ENCODE data around the gene CEP128. TPM values are rescaled to one million over a fixed set of nuclear protein-coding genes. Genes with fewer than 3 reads are reported as not detected.

CEP128 gene
- total RNA-seq, 4 donors from 2014 or later = 3.8 to 12.0 (median 6.0) TPM

DNA sequence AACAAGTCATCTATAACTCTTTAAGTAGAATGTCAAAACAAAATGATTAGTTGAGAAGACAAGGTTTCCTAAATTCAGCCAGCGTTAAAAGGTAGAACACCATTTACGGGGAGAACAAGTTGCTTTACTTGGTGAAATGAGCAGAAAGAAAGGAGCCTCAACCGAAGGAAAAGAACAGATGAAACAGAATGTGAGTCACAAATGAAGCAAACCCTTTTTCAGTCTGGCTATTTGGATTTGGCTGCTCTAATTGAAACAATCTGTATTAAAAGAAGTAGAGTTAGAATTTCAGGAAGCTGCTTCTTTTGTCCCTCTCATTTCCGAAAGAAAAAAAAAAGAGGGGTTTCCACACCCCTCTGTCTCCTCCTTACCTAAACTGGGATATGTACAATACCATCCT is 34.6 kb downstream of the CEP128 start:
- no peaks in the 10 kb centered on the region for H3K27me3 ChIP-seq
- 90% methylated on average over 4 of the region's 4 CpGs for WGBS, 2 donors (ENCODE audit: low coverage in 1 of 2)
- no peaks in the 10 kb centered on the region for H3K4me1 ChIP-seq
- H3K9me3 ChIP-seq = no peaks in the 10 kb centered on the region
- TF ChIP-seq EP300 (IDR thresholded peaks at IDR 0.05) (no peak), POLR2AphosphoS5 (IDR thresholded peaks at IDR 0.05) (no peak), POLR2A (IDR thresholded peaks at IDR 0.05) (no peak)
- TF ChIP-seq, protein P1, sequence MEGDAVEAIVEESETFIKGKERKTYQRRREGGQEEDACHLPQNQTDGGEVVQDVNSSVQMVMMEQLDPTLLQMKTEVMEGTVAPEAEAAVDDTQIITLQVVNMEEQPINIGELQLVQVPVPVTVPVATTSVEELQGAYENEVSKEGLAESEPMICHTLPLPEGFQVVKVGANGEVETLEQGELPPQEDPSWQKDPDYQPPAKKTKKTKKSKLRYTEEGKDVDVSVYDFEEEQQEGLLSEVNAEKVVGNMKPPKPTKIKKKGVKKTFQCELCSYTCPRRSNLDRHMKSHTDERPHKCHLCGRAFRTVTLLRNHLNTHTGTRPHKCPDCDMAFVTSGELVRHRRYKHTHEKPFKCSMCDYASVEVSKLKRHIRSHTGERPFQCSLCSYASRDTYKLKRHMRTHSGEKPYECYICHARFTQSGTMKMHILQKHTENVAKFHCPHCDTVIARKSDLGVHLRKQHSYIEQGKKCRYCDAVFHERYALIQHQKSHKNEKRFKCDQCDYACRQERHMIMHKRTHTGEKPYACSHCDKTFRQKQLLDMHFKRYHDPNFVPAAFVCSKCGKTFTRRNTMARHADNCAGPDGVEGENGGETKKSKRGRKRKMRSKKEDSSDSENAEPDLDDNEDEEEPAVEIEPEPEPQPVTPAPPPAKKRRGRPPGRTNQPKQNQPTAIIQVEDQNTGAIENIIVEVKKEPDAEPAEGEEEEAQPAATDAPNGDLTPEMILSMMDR (IDR thresholded peaks at IDR 0.05) = no peak
- H3K36me3 ChIP-seq = peaks cover 0 to 10% of the 10 kb centered on the region in 2 donors
- H3K4me3 ChIP-seq = no peak overlapping the region
- ATAC-seq = no peak
- H3K27ac ChIP-seq = no peak overlapping the region

DNA sequence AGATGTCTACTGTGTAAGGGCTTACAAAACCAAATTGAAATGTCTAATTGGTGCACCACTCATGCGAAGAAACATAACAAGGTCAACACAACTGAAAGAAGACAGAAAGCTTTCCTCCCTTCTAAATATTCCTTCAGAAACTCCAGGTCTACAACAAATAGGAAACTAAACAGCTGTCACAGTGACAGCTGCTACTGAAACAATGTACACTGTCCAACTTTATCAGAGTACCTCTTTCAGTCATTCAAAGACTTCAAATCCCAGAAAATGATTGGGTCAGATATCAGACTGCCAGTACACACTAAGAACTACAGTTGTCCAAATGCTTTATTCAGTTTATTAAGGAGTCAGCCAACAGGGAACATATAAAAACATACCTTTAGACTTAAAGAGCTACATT is 35.2 kb downstream of the CEP128 start:
- H3K4me3 ChIP-seq = no peak overlapping the region
- H3K9me3 ChIP-seq = no peaks in the 10 kb centered on the region
- H3K36me3 ChIP-seq = peaks cover 0 to 10% of the 10 kb centered on the region in 2 donors
- no peaks in the 10 kb centered on the region for H3K27me3 ChIP-seq
- no peak for TF ChIP-seq POLR2A (IDR thresholded peaks at IDR 0.05)
- H3K27ac ChIP-seq = no peak overlapping the region
- no peak for ATAC-seq
- no peaks in the 10 kb centered on the region for H3K4me1 ChIP-seq
- 0 to 50% methylated on average over 1 of the region's 1 CpG for WGBS, 2 donors (ENCODE audit: low coverage in 1 of 2)

DNA sequence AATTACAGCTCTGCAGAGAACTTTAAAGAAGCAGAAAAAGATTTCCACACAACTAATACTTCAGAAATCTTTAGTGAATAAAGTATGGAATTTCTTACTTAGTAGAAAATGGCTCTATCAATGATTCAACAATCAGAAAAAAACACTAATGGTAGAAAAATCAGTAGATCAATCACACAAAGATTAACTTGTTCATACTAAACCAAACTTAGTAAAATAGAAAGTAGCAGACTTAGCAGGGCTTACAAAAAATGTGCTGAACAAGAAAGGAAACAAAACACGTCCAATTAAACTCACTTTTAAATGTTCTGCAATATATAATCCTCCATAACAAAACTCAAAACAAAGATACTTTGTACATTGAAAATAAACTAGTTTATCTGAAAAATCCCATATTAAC is 38.9 kb downstream of the CEP128 start:
- Histone ChIP-seq H3K27me3 (no peaks in the 10 kb centered on the region), H3K9me3 (no peaks in the 10 kb centered on the region), H3K27ac (no peak overlapping the region), H3K36me3 (peaks cover 0 to 15% of the 10 kb centered on the region in 2 donors), H3K4me1 (no peaks in the 10 kb centered on the region), H3K4me3 (no peak overlapping the region)
- ATAC-seq = no peak
- 82 to 89% methylated on average over 1 of the region's 1 CpG for WGBS, 2 donors (ENCODE audit: low coverage in 1 of 2)
- TF ChIP-seq POLR2AphosphoS5 (IDR thresholded peaks at IDR 0.05) (no peak), POLR2A (IDR thresholded peaks at IDR 0.05) (no peak)
- TF ChIP-seq, protein P1 (IDR thresholded peaks at IDR 0.05) = no peak

DNA sequence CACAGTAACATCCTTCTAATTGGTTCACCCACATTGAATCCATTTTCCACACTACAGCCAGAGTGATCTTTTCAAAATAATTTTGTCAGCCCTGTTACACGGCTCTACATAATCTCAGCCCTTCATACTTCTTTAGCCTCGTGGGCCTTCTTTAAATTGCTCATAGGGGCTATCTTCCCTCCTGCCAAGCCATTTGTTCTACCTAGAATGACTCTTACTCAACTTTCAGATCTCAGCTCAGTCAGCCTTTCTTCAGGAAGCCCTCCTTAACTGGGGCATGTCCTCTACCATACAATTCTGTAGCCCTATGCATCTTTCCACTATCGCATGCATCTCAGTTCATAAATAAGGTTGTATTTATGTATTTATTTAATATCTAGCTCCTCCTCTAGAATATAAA is 39.7 kb downstream of the CEP128 start:
- Histone ChIP-seq H3K9me3 (no peaks in the 10 kb centered on the region), H3K27me3 (no peaks in the 10 kb centered on the region), H3K4me1 (no peaks in the 10 kb centered on the region), H3K27ac (no peak overlapping the region), H3K36me3 (peaks cover 0 to 15% of the 10 kb centered on the region in 2 donors), H3K4me3 (no peak overlapping the region)
- 85 to 96% methylated on average over 3 of the region's 3 CpGs for WGBS, 2 donors (ENCODE audit: low coverage in 1 of 2)
- ATAC-seq = no peak
- TF ChIP-seq, protein P1 (IDR thresholded peaks at IDR 0.05) = no peak
- TF ChIP-seq POLR2AphosphoS5 (IDR thresholded peaks at IDR 0.05) (no peak), POLR2A (IDR thresholded peaks at IDR 0.05) (no peak), EP300 (IDR thresholded peaks at IDR 0.05) (no peak)

DNA sequence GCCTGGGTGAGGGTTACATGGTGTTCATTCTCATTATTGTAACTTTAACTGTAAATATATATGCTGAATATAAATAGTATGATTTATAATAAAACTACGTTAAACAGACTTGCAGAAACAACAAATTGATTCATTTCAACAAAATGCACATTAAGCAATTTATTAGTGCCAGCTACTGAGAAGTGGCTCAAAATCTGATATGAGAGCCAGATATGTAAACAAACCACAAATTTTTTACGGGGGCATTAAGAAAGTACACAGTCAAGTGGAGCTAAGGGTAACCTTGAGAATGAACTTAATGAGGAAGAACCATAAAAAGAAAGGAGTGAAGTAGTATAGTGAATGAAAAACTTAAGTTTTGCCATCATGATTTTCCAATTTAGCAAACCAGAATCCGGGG is 40.3 kb downstream of the CEP128 start:
- H3K4me1 ChIP-seq = no peaks in the 10 kb centered on the region
- H3K4me3 ChIP-seq = no peak overlapping the region
- no peak for ATAC-seq
- peaks cover 0 to 15% of the 10 kb centered on the region in 2 donors for H3K36me3 ChIP-seq
- H3K27me3 ChIP-seq = no peaks in the 10 kb centered on the region
- no peaks in the 10 kb centered on the region for H3K9me3 ChIP-seq
- WGBS, 2 donors (ENCODE audit: low coverage in 1 of 2) = 75 to 81% methylated on average over 3 of the region's 3 CpGs
- TF ChIP-seq, protein P1 (IDR thresholded peaks at IDR 0.05) = no peak
- no peak for TF ChIP-seq POLR2AphosphoS5 (IDR thresholded peaks at IDR 0.05)
- no peak overlapping the region for H3K27ac ChIP-seq

Measured in gastroesophageal sphincter (tissue), 4 donors.